DMS114 treated with DMSO at 0.1 percent for 48 hours (cell line): ENCODE results near the gene CHI3L1.

ENCODE experiments used
- DNase-seq: peaks from one replicate; lab custom pipeline; 2025; ENCODE audit not compliant: unreplicated experiment; lab: John Stamatoyannopoulos, UW

The CHI3L1 gene

GRCh38 chr1:203152158-203153034, 34.1 kb downstream of the CHI3L1 start:
- no peak for DNase-seq

- DNase-seq = no peak
Observed at GRCh38 chr1:203151362-203152157, 34.9 kb downstream of the CHI3L1 start.

GRCh38 chr1:203150511-203151297, 35.8 kb downstream of the CHI3L1 start:
- no peak for DNase-seq

GRCh38 chr1:203149188-203149840, 37.2 kb downstream of the CHI3L1 start:
- DNase-seq = no peak

- DNase-seq = no peak
Observed at GRCh38 chr1:203148579-203148978, 37.9 kb downstream of the CHI3L1 start.

GRCh38 chr1:203148127-203148526, 38.4 kb downstream of the CHI3L1 start:
- DNase-seq = no peak

GRCh38 chr1:203147376-203147775, 39.1 kb downstream of the CHI3L1 start:
- no peak for DNase-seq

GRCh38 chr1:203146537-203146936, 40.0 kb downstream of the CHI3L1 start:
- no peak for DNase-seq

- DNase-seq = no peak
Observed at GRCh38 chr1:203146042-203146369, 40.5 kb downstream of the CHI3L1 start.

GRCh38 chr1:203145321-203146041, 41.0 kb downstream of the CHI3L1 start:
- DNase-seq = no peak

GRCh38 chr1:203144661-203145060, 41.8 kb downstream of the CHI3L1 start:
- DNase-seq = no peak

- DNase-seq = no peak
Observed at GRCh38 chr1:203143641-203144040, 42.9 kb downstream of the CHI3L1 start.

GRCh38 chr1:203142684-203143408, 43.7 kb downstream of the CHI3L1 start:
- no peak for DNase-seq

GRCh38 chr1:203142124-203142523, 44.4 kb downstream of the CHI3L1 start:
- DNase-seq = no peak

- no peak for DNase-seq
Observed at GRCh38 chr1:203140743-203141520, 45.6 kb downstream of the CHI3L1 start.

GRCh38 chr1:203139976-203140475, 46.5 kb downstream of the CHI3L1 start:
- DNase-seq = no peak

GRCh38 chr1:203138066-203138465, 48.4 kb downstream of the CHI3L1 start:
- no peak for DNase-seq

- no peak for DNase-seq
Observed at GRCh38 chr1:203137324-203137723, 49.2 kb downstream of the CHI3L1 start.
